MM.1S (cell line): ENCODE measurements around the gene COMMD3.

ENCODE experiments used
- DNase-seq: peaks from one replicate; pipeline ENCODE4 v3.0.0-alpha.2; 2015
- H2AFZ ChIP-seq: fragments of 300-600 bp; sonication (generic); 2 replicates; pipeline ENCODE4 v1.6.0; 2016; ENCODE audit warnings: antibody characterized with exemption, low read length
- H3F3A ChIP-seq: fragments of 300-600 bp; sonication (generic); 2 replicates; pipeline ENCODE4 v1.6.1; 2016; ENCODE audit warnings: mild to moderate bottlenecking, antibody characterized with exemption, low read length, moderate library complexity, mixed read lengths; ENCODE audit not compliant: insufficient read depth
- H3K27ac ChIP-seq: fragments of 300-600 bp; sonication (generic); 2 replicates; pipeline ENCODE4 v1.5.1; 2016; ENCODE audit warnings: mild to moderate bottlenecking, low read length
- H3K27me3 ChIP-seq: fragments of 300-600 bp; sonication (generic); replicated peaks from 2 replicates; pipeline ENCODE4 v1.6.0; 2016; ENCODE audit warnings: low read length; ENCODE audit not compliant: insufficient read depth
- H3K36me3 ChIP-seq: fragments of 300-600 bp; sonication (generic); replicated peaks from 2 replicates; pipeline ENCODE4 v1.6.1; 2016; ENCODE audit warnings: mild to moderate bottlenecking, low read length, mixed read lengths; ENCODE audit not compliant: insufficient read depth
- H3K4me1 ChIP-seq: fragments of 300-600 bp; sonication (generic); 2 replicates; pipeline ENCODE4 v1.6.1; 2016; ENCODE audit warnings: low read length, mixed read lengths
- H3K4me2 ChIP-seq: fragments of 300-600 bp; sonication (generic); 2 replicates; pipeline ENCODE4 v1.6.0; 2016; ENCODE audit warnings: low read depth, low read length
- H3K4me3 ChIP-seq: fragments of 300-600 bp; sonication (generic); 2 replicates; pipeline ENCODE4 v1.5.1; 2016; ENCODE audit warnings: low read length, mixed read lengths
- H3K79me2 ChIP-seq: fragments of 300-600 bp; sonication (generic); 2 replicates; pipeline ENCODE4 v1.6.1; 2016; ENCODE audit warnings: mixed run types, low read length, mixed read lengths
- H3K9ac ChIP-seq: fragments of 300-600 bp; sonication (generic); 2 replicates; pipeline ENCODE4 v1.6.1; 2016; ENCODE audit warnings: low read length, mixed read lengths
- H3K9me2 ChIP-seq: fragments of 300-600 bp; sonication (generic); replicated peaks from 2 replicates; pipeline ENCODE4 v1.6.1; 2016; ENCODE audit warnings: mild to moderate bottlenecking, low read length, mixed read lengths; ENCODE audit not compliant: insufficient read depth
- H3K9me3 ChIP-seq: fragments of 300-600 bp; sonication (generic); replicated peaks from 2 replicates; pipeline ENCODE4 v1.6.1; 2016; ENCODE audit warnings: mild to moderate bottlenecking, low read length, mixed read lengths; ENCODE audit not compliant: insufficient read depth
- H4K20me1 ChIP-seq: fragments of 300-600 bp; sonication (generic); 2 replicates; pipeline ENCODE4 v1.6.1; 2016; ENCODE audit warnings: mild to moderate bottlenecking, low read length, moderate library complexity, mixed read lengths; ENCODE audit not compliant: insufficient read depth
- CTCF ChIP-seq: fragments of 300-600 bp; sonication (generic); IDR thresholded peaks from 2 replicates; pipeline ENCODE4 v1.5.1; 2016; ENCODE audit warnings: antibody characterized with exemption, low read length, mixed read lengths
- EZH2 ChIP-seq: fragments of 300-600 bp; sonication (generic); optimal IDR thresholded peaks from 2 replicates; pipeline ENCODE3; 2017; ENCODE audit warnings: low read depth, mild to moderate bottlenecking, antibody characterized with exemption, low read length, mixed read lengths
- EZH2phosphoT487 ChIP-seq: fragments of 300-600 bp; sonication (generic); IDR thresholded peaks from 2 replicates; pipeline ENCODE4 v1.6.1; 2018; ENCODE audit warnings: antibody characterized with exemption, low read length

COMMD3 gene

GRCh38 chr10:22333167-22333974 lies 17.2 kb downstream of the COMMD3 start:
- H3K9me2 ChIP-seq, result no peaks in the 10 kb centered on the region
- H3K4me3 ChIP-seq, result peak overlapping the region; percentile 48
- peaks cover 33% of the 10 kb centered on the region for H3K27me3 ChIP-seq
- H3K36me3 ChIP-seq, result peaks cover 9% of the 10 kb centered on the region; the same call in 1 of the 2 replicates
- TF ChIP-seq EZH2, result no peak
- TF ChIP-seq CTCF, result no peak
- TF ChIP-seq EZH2phosphoT487, result no peak
- DNase-seq, result peak; percentile 69
- H3K79me2 ChIP-seq, result peaks cover 8% of the 10 kb centered on the region; the same call in 1 of the 2 replicates
- peaks cover 15% of the 10 kb centered on the region for H3K4me1 ChIP-seq
- H3K27ac ChIP-seq, result peak overlapping the region; percentile 53; the same call in 1 of the 2 replicates
- H2AFZ ChIP-seq, result peak overlapping the region; percentile 20; the same call in 1 of the 2 replicates
- H3K4me2 ChIP-seq, result peak overlapping the region; percentile 56
- H3F3A ChIP-seq, result peaks cover 10% of the 10 kb centered on the region
- peak overlapping the region; percentile 13; the same call in 1 of the 2 replicates for H3K9ac ChIP-seq
- H4K20me1 ChIP-seq, result no peaks in the 10 kb centered on the region
- H3K9me3 ChIP-seq, result no peaks in the 10 kb centered on the region

- Histone ChIP-seq H3K27me3 (peaks cover 38% of the 10 kb centered on the region), H3K9ac (no peak overlapping the region)
These were observed 17.7 kb downstream of the COMMD3 start for GRCh38 chr10:22333975-22334282.

GRCh38 chr10:22334414-22335172 lies 18.4 kb downstream of the COMMD3 start:
- H3K4me2 ChIP-seq, result no peak overlapping the region
- H3K9me3 ChIP-seq, result no peaks in the 10 kb centered on the region
- peaks cover 4% of the 10 kb centered on the region; the same call in 1 of the 2 replicates for H3K79me2 ChIP-seq
- H3K27me3 ChIP-seq, result peaks cover 45% of the 10 kb centered on the region
- H3K36me3 ChIP-seq, result peaks cover 3% of the 10 kb centered on the region; the same call in 1 of the 2 replicates
- H3K9ac ChIP-seq, result no peak overlapping the region
- no peak for TF ChIP-seq EZH2phosphoT487
- no peak for TF ChIP-seq CTCF
- no peak for TF ChIP-seq EZH2
- H3K4me1 ChIP-seq, result peaks cover 15% of the 10 kb centered on the region
- no peak overlapping the region for H2AFZ ChIP-seq
- no peak overlapping the region for H3K4me3 ChIP-seq
- H3F3A ChIP-seq, result peaks cover 10% of the 10 kb centered on the region
- H4K20me1 ChIP-seq, result no peaks in the 10 kb centered on the region
- H3K27ac ChIP-seq, result no peak overlapping the region
- no peak for DNase-seq
- no peaks in the 10 kb centered on the region for H3K9me2 ChIP-seq

More at GRCh38 chr10:22333975-22334282, 17.7 kb downstream of the COMMD3 start:
- Histone ChIP-seq H3K9me3 (no peaks in the 10 kb centered on the region), H3K4me2 (no peak overlapping the region), H4K20me1 (no peaks in the 10 kb centered on the region), H2AFZ (no peak overlapping the region), H3F3A (peaks cover 10% of the 10 kb centered on the region), H3K79me2 (peaks cover 8% of the 10 kb centered on the region; the same call in 1 of the 2 replicates), H3K4me3 (no peak overlapping the region), H3K27ac (no peak overlapping the region), H3K9me2 (no peaks in the 10 kb centered on the region), H3K4me1 (peaks cover 15% of the 10 kb centered on the region), H3K36me3 (peaks cover 9% of the 10 kb centered on the region; the same call in 1 of the 2 replicates)
- TF ChIP-seq EZH2 (no peak), CTCF (no peak), EZH2phosphoT487 (no peak)
- no peak for DNase-seq
